HG03103 (cell line): ENCODE data around the gene CTSL.
"Not testable (repeated sequence)": the region's sequence is repeated elsewhere in the genome, so short reads cannot be mapped to it uniquely, and the experiment has no call there.

Source experiments
- ATAC-seq: cut with Tn5 transposase; IDR thresholded peaks from one replicate; pipeline ENCODE4 v1.9.1; 2021; ENCODE audit warnings: low read depth; ENCODE audit not compliant: unreplicated experiment

CTSL gene

DNA sequence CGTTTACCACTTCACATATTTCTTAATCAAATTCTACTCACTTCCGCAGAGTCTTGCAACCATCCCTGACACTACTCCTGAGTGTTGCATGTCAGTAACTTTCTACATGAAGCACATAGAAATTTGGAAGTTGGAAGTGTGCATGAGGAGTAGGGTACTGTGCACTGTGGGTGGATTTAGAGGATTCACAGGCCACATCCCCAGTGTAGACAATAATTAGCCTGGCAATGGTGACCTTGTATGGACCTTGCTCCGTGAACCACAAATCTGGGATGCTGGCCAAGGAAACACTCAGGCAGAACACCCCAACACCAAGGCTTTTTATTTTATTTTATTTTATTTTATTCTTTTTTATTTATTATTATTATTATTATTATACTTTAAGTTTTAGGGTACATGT lies 25.5 kb downstream of the CTSL start:
- ATAC-seq = no peak

DNA sequence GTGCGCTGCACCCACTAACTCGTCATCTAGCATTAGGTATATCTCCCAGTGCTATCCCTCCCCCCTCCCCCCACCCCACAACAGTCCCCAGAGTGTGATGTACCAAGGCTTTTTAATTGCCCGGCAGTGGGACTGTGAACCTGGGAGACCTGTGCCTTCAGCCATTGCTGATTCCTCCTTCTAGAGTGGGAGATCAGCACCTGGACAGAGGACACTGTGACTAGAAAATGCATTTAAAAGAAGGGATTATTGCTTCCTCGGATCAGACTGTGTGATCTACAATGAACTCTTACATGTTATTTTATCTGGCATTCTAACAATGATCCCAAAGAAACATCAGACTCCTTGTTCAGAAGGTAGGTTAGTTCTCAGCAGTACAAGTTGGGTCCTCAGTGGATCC lies 25.9 kb downstream of the CTSL start:
- no peak for ATAC-seq

DNA sequence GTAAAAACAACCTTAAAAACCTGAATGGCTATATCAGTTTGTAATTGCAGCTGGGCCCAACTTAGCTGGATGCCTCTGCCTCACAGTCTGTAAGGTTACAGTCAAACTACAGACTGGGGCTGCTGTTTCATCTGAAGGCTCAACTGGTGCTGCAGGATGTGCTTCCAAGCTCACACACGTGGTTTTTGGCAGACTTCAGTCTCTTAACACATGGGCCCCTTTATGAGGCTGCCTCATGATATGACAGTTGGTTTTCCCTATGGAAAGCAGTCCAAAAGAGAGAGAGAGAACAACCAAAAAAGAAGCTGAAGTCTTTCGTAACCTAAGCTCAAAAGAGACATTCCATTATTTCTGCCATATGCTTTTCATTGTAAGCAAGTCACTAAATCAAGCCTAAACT lies 27.4 kb downstream of the CTSL start:
- no peak for ATAC-seq

DNA sequence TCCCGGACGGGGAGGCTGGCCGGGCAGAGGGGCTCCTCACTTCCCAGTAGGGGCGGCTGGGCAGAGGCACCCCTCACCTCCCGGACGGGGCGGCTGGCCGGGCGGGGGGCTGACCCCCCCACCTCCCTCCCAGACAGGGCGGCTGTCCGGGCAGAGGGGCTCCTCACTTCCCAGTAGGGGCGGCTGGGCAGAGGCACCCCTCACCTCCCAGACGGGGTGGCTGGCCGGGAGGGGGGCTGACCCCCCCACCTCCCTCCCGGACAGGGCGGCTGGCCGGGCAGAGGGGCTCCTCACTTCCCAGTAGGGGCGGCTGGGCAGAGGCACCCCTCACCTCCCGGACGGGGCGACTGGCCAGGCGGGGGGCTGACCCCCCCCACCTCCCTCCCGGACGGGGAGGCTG lies 32.4 kb downstream of the CTSL start:
- ATAC-seq = not testable (repeated sequence)

GRCh38 chr9:87759980-87760379 lies 34.1 kb downstream of the CTSL start:
- not testable (repeated sequence) for ATAC-seq

GRCh38 chr9:87760529-87760928 lies 34.6 kb downstream of the CTSL start:
- no peak for ATAC-seq

DNA sequence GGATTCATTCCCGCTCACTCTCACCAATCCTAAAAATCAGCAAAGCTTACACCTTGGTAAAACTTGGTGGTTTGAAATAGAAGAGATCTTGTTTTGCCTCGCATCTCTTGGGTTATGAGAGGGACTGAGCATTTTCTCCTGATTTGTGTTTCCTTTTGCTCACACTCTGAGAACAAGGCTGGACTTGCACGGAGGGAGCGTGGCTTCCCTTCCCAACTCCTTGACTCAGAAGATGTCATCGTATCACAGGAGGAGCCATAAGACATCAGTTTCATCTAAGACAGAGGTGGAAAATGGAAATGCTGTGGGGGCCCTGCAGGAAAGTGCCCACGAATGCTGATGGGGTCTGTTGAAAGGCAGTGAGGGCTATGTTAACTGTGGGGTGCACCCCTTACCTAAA lies 37.4 kb downstream of the CTSL start:
- ATAC-seq = no peak

GRCh38 chr9:87765521-87765920 lies 39.6 kb downstream of the CTSL start:
- no peak for ATAC-seq

GRCh38 chr9:87766697-87767096 lies 40.8 kb downstream of the CTSL start:
- ATAC-seq = no peak

DNA sequence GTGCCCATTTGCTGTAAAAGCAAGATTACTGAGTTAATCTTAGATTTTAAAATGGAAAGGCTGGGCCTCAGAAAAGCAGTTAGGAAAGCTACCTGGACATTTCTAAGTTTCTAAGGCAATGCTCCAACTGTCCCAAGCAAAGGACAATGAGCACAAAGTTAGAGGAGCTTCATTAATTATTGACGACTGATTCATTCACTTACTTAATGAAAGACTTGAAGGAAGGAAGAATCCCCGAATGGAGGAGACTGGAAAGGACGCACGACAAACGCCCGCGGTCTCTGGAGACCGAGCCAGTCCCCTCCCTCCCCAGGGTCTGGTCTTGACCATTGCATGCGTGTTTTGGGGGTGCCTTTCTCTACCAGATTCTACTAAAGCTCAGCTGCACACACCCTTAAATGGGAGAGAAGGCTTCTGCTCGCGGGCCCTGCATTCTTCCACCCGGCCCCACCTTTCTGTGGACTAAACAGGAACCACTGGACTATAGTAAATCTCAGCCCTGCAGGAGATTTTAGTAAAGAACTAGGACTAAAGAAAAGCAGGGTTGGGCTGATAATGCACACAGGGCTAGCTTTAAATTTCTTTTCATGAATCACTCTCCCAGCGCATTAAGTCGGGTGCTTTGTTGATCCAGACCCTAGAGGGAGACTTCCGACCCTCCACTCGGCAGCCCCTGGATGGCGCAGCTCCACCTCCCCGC lies 44.8 kb downstream of the CTSL start:
- no peak for ATAC-seq

DNA sequence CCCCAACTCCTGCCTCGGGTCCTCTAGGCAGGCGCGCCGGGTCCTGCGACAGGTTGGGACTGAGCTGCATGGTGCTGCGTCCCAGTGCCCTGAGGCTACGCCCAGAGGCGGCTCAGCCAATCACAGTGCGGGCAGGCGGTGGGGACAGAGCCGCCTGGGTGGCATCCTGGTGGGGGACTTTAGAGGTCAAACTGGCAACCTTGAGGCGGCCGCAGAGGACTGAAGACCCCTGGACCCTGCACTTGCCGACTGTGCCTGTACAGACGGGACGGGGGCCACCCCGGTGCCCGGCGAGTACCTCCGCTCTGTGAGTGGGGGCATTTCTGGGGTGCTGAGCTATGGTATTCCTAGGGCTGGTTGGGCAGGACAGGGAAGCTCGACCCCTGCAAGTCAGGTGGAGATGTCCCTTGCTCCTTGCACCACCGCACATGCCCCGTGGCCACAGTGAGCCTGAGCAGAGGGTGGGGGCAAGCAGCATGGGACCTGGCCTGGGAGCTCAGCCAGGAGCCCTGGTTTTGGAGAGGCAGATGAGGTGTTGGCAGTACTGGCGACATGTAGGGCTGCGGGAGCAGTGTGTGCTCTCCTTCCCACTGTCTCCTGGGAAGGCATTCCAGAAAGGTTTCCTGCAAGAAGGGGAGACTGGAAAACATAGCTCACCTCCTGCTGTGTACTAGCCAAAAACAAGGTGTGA lies 45.5 kb downstream of the CTSL start:
- no peak for ATAC-seq

DNA sequence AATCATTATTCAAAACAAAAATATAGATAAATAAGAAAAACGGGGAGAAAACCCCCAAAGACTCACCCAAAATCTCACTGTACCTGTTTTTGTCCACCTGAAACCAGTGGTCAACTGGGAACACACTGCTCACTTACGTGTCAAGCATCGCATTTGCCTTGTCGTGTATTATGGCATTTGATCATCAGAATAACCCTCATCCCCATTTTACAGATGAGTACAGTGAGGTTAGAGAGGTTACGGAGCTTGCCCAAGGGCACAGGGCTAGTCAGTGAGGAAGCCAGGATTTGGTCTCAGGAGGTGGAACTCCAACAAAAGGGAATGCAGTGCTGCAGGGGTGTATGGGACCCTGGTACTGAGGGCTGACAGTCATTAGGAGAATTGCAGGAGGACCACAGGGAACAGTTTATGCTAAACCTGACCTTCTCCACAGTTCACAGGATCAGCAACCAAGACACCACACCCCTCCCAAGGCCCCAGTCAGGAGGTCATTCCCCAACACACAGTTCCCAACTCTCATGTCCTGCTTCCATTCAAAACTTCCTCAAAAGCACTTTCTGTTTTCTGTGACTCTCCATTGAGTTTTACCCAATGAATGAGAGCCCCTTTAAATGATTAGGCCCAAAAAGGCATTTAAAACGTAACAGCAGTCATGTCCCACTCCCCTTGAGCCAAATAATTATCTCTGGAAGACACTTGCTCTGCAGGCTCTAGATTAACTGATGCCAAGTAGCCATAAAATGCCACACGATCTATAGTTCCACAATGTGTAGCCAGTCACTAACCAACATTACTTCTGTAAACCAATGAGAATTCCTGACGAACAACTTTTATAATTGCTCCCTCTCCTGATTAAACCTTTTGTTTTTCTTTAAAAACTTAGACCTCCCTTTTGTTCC lies 50.8 kb downstream of the CTSL start:
- ATAC-seq = no peak

GRCh38 chr9:87778996-87779395 lies 53.1 kb downstream of the CTSL start:
- ATAC-seq = no peak
